ENCODE data around the gene PRTFDC1. TPM values are rescaled to one million over a fixed set of nuclear protein-coding genes. Genes with fewer than 3 reads are reported as not detected.
A peak's percentile ranks its signal among the peaks of the same experiment; 100 is the strongest.
"Not testable (repeated sequence)": the region's sequence is repeated elsewhere in the genome, so short reads cannot be mapped to it uniquely, and the experiment has no call there.

Gene PRTFDC1
- total RNA-seq, 1 donor from 2014 or later, result 1.5 TPM

DNA sequence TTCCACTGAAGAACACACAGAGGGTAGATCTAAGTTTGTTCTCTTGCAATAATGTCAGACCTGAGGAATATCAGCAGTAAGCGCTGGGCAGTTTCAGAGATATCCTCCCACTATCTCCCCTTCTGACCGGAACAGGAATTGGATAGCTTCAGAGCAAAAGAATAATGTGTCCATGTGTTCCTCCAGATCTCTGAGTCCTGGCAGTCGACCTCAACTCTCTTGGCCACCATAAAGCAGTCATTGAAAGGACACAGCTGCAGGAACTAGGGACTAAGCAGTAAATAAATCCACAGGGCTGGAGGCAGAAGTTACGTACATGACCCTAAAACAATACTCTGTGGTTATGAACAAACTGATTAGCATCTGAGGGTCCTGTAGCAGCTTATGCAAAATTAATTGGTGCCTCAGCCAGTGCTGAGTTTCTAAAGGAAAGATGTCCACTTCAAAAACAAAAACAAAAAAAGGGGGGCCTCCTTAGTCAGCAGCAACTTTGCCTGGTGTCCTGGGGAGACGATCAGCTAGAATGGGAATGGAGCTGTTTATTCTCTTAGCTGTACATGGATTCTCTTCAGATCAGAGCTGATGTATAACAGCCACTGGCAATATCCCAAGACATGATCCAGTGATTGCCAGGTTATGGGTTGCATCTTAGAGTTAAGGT, 6.4 kb upstream of the PRTFDC1 start:
- Histone ChIP-seq H3K27ac (replicated peaks) (peak overlapping the region; percentile 84), H3K36me3 (no peaks in the 10 kb centered on the region), H3K27me3 (ENCODE audit: low read depth) (no peaks in the 10 kb centered on the region), H3K4me3 (peak overlapping the region; percentile 20), H3K9me3 (replicated peaks) (no peaks in the 10 kb centered on the region), H3K4me1 (peaks cover 26% of the 10 kb centered on the region)
- intact Hi-C loops (cut with micrococcal nuclease), result no loop called here
- peak; percentile 29 for DNase-seq
- TF ChIP-seq, protein P1, sequence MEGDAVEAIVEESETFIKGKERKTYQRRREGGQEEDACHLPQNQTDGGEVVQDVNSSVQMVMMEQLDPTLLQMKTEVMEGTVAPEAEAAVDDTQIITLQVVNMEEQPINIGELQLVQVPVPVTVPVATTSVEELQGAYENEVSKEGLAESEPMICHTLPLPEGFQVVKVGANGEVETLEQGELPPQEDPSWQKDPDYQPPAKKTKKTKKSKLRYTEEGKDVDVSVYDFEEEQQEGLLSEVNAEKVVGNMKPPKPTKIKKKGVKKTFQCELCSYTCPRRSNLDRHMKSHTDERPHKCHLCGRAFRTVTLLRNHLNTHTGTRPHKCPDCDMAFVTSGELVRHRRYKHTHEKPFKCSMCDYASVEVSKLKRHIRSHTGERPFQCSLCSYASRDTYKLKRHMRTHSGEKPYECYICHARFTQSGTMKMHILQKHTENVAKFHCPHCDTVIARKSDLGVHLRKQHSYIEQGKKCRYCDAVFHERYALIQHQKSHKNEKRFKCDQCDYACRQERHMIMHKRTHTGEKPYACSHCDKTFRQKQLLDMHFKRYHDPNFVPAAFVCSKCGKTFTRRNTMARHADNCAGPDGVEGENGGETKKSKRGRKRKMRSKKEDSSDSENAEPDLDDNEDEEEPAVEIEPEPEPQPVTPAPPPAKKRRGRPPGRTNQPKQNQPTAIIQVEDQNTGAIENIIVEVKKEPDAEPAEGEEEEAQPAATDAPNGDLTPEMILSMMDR (IDR thresholded peaks at IDR 0.05; ENCODE audit: borderline replicate concordance), result peak; percentile 25

DNA sequence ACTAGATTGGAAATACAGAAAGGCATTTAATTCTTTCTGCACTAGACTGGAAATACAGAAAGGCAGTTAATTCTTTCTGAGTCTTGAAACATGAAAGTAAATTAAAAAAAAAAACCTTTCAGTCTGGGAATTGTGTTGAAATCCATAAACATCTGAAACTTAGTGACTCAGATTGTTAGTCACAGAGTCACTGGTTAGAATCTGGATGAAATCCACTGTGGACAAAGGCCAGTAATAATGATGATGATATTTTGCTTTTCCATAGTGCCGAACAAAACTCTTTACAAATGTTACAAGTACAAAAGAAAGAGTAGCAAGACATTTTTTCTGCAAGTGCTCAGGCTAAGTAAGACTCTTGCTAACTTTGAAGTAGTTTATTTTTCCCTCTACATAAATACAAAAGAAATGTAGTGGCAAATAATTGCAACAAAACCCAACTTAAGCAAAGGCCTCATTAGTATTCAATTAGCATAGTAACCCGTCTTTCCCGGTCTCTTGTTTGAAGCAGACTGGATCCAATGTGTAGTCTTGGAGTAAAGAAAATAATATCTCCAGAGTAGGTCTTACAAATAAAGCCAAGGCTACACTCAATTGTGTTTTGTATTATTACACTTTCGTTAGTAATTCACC, 5.8 kb upstream of the PRTFDC1 start:
- H3K4me3 ChIP-seq, result no peak overlapping the region
- no peaks in the 10 kb centered on the region for H3K36me3 ChIP-seq
- peaks cover 29% of the 10 kb centered on the region for H3K4me1 ChIP-seq
- no peaks in the 10 kb centered on the region for H3K9me3 ChIP-seq (replicated peaks)
- H3K27me3 ChIP-seq (ENCODE audit: low read depth), result no peaks in the 10 kb centered on the region
- no peak for DNase-seq
- peak overlapping the region; percentile 84 for H3K27ac ChIP-seq (replicated peaks)
- TF ChIP-seq, protein P1 (IDR thresholded peaks at IDR 0.05; ENCODE audit: borderline replicate concordance), result no peak
- intact Hi-C loops (cut with micrococcal nuclease), result no loop called here

DNA sequence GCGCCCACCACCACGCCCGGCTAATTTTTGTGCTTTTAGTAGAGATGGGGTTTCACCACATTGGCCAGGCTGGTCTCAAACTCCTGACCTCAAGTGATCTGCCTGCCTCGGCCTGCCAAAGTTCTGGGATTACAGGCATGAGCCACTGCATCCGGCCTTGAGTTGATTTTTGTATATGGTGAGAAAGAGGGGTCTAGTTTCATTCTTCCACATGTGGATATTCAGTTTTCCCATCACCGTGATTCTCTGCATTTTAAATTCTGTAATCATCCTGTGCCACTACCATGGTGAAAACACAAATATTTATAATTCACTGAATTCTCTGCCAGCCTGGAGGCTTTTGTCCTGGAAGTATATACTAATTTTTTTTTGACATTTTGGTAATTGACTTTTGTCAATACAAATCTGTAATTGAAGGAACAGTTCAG, 5.2 kb upstream of the PRTFDC1 start:
- H3K36me3 ChIP-seq; H3K27me3 ChIP-seq (ENCODE audit: low read depth); DNase-seq; H3K4me3 ChIP-seq; intact Hi-C loops (cut with micrococcal nuclease); H3K9me3 ChIP-seq (replicated peaks): not testable (repeated sequence)
- Histone ChIP-seq H3K4me1 (peaks cover 29% of the 10 kb centered on the region), H3K27ac (replicated peaks) (peak overlapping the region; percentile 84)

DNA sequence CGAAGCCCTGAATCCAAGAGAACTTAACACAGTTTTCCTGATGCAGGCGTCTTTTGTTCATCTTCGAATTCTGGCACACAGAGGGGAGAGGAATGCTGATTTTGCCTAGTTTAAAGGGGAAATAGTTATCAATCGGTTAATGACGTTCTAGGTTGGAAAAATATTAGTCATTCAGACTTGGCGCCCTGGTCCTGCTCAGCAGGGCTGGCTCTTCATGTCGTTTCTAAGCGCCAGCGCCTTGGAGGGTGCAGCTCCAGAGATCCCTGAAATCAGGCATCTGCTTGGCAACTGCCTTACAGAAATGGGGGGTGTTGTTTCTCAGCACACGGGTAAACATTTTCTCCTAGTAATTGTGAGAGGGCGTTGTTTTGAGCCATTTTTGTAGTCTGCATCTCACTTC, 1.3 kb upstream of the PRTFDC1 start:
- peaks cover 40% of the 10 kb centered on the region for H3K4me1 ChIP-seq
- no peaks in the 10 kb centered on the region for H3K27me3 ChIP-seq (ENCODE audit: low read depth)
- TF ChIP-seq, protein P1 (IDR thresholded peaks at IDR 0.05; ENCODE audit: borderline replicate concordance), result no peak
- H3K4me3 ChIP-seq, result peak overlapping the region; percentile 78
- H3K27ac ChIP-seq (replicated peaks), result peak overlapping the region; percentile 89
- intact Hi-C loops (cut with micrococcal nuclease), result no loop called here
- no peaks in the 10 kb centered on the region for H3K36me3 ChIP-seq
- no peak for DNase-seq
- no peaks in the 10 kb centered on the region for H3K9me3 ChIP-seq (replicated peaks)

DNA sequence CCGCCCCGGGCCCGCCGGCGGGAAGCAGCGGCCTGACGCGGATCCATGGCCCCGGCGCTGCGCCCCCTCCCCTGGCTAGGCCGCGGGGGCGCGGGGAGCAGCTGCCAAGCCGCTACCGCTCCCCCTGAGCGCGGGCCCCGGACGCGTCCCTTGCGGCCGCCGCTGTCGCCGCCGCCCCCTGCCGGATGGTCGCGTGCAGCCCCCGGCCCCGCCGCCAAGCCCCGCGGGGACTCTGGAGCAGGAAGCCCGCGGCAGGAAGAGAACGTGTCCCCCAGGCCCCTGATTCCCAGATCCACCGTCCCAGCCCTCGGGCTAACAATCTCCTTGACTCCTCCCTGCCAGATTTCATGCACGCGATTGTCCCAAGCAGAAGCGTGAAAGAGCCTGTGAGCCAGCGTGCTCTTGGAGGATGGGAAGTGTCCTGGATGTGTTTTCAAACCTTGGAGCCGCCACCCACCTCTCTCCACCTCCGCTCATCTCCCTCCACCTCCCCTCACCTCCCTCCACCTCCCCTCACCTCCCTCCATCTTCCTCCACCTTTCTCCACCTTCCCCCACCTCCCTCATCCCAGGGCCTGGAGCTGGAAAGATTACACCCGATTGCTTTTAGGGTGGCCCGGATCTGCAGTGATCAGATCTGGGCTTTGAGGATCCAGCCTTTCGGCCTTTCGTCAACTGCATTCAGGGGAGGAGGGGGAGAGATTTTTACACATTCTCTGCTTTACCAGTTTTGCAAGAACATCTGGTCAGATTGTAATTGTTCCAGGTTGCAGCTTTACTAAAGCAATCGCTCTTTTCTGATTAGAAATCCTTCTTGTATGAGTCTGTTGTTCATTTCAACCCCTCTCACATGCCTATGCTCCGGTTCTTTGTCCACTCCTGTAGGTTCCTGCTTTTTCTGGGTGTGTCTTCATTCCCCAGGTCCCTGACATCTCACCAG, 570 bp upstream of the PRTFDC1 start:
- Histone ChIP-seq H3K4me1 (peaks cover 39% of the 10 kb centered on the region), H3K4me3 (peak overlapping the region; percentile 78), H3K9me3 (replicated peaks) (no peaks in the 10 kb centered on the region), H3K27me3 (ENCODE audit: low read depth) (no peaks in the 10 kb centered on the region), H3K27ac (replicated peaks) (peak overlapping the region; percentile 89), H3K36me3 (no peaks in the 10 kb centered on the region)
- TF ChIP-seq, protein P1 (IDR thresholded peaks at IDR 0.05; ENCODE audit: borderline replicate concordance), result peak; percentile 61
- intact Hi-C loops (cut with micrococcal nuclease), result no loop called here
- peak; percentile 42 for DNase-seq
